Measurements from ENCODE around the gene ARHGAP26. TPM values are rescaled to one million over a fixed set of nuclear protein-coding genes. Genes with fewer than 3 reads are reported as not detected.

ARHGAP26 gene
- total and polyA plus RNA-seq, 9 donors, result 1.9 to 47.1 (median 12.0) TPM

DNA sequence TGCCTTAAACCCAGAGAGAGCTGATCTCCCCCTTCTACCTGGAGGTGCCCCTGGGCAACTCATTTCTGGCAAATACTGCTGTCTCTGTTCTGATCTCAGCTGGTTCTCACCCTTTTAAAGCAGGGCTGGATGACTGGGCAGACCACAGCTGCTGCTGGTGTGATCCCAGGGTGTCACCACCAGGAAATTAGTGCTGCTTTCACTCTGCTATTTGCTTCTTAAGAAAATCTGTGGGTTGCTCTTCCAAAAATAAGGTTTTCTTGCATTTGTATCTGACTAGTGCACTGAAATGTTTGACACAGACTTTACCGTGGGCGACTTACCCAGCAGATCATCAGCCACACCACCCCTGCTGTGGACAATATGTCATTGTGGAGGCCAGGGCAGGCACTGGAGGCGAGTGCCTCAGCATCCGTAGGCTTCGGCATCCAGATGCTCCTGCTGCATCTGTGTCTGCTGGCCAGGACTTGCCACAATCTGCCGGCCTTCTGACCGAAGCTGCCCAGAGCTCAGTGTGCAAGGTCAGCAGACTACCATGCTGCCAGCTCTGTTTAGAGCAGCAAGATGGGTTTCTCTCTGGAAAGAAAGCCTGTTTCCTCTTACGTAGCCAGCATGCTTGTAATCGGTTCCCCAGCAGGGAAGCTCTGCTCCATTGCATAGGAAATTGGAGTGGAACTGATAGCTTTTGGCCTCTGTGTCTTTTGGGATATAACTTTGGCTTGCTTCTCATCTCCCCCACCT, 13.6 kb downstream of the ARHGAP26 start:
- Histone ChIP-seq H3K9me3 (no peaks in the 10 kb centered on the region), H3K36me3 (no peaks in the 10 kb centered on the region), H3K4me1 (ENCODE audit: insufficient read depth) (no peaks in the 10 kb centered on the region), H3K27ac (peak overlapping the region; percentile 13 to 15), H3K27me3 (no peaks in the 10 kb centered on the region), H3K4me3 (no peak overlapping the region)
- intact Hi-C loops (cut with DNase I), result no loop called here
- peak in 4 of 5 donors; percentile 20 to 58 (median 39) for DNase-seq
- TF ChIP-seq CTCF (IDR thresholded peaks at IDR 0.05), result no peak
- no peak for TF ChIP-seq EP300 (IDR thresholded peaks at IDR 0.05)
- WGBS, 3 donors, result 10 to 22% (median 18%) methylated on average over 9 of the region's 9 CpGs

GRCh38 chr5:142784401-142784955, 14.3 kb downstream of the ARHGAP26 start:
- Histone ChIP-seq H3K4me1 (ENCODE audit: insufficient read depth) (no peaks in the 10 kb centered on the region), H3K36me3 (no peaks in the 10 kb centered on the region), H3K27ac (no peak overlapping the region), H3K9me3 (no peaks in the 10 kb centered on the region), H3K4me3 (no peak overlapping the region), H3K27me3 (no peaks in the 10 kb centered on the region)
- DNase-seq, result no peak
- 80 to 90% (median 84%) methylated on average over 7 of the region's 7 CpGs for WGBS, 3 donors
- intact Hi-C loops (cut with DNase I), result no loop called here
- TF ChIP-seq EP300 (IDR thresholded peaks at IDR 0.05) (no peak), POLR2A (IDR thresholded peaks at IDR 0.05) (no peak), CTCF (IDR thresholded peaks at IDR 0.05) (no peak)

- DNase-seq, result no peak
- TF ChIP-seq CTCF (IDR thresholded peaks at IDR 0.05) (no peak), POLR2A (IDR thresholded peaks at IDR 0.05) (no peak), EP300 (IDR thresholded peaks at IDR 0.05) (no peak)
- H3K27ac ChIP-seq, result no peak overlapping the region
These were observed 15.0 kb downstream of the ARHGAP26 start for GRCh38 chr5:142785206-142785605.

DNA sequence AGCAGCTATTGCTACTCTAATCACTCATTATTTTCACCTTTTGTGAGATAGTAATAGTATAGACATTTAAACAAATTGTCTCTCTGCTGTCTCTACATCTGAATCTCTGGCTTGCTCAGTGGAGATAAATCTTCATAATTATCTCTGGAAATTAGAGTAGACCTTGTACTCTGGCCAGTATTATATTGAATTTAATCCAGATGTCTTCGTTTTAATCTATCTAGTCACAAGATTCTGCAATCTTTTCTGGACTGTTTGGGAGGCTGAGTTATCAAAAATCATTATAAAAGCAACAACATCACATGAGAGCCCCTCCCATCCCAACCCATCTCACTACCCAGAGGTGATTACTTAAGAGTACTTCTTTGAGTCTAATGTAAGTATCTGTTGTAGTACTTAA, 19.0 kb downstream of the ARHGAP26 start:
- Histone ChIP-seq H3K36me3 (no peaks in the 10 kb centered on the region), H3K4me1 (ENCODE audit: insufficient read depth) (no peaks in the 10 kb centered on the region), H3K27ac (no peak overlapping the region), H3K9me3 (no peaks in the 10 kb centered on the region), H3K4me3 (no peak overlapping the region), H3K27me3 (no peaks in the 10 kb centered on the region)
- no peak for DNase-seq
- TF ChIP-seq CTCF (IDR thresholded peaks at IDR 0.05) (no peak), EP300 (IDR thresholded peaks at IDR 0.05) (no peak), POLR2A (IDR thresholded peaks at IDR 0.05) (no peak)
- WGBS, 3 donors, result 5 to 19% (median 14%) methylated on average over 1 of the region's 1 CpG
- intact Hi-C loops (cut with DNase I), result no loop called here

More at GRCh38 chr5:142785206-142785605, 15.0 kb downstream of the ARHGAP26 start:
- Histone ChIP-seq H3K4me3 (no peak overlapping the region), H3K9me3 (no peaks in the 10 kb centered on the region), H3K36me3 (no peaks in the 10 kb centered on the region), H3K27me3 (no peaks in the 10 kb centered on the region), H3K4me1 (ENCODE audit: insufficient read depth) (no peaks in the 10 kb centered on the region)
- WGBS, 3 donors, result 89 to 98% (median 96%) methylated on average over 5 of the region's 5 CpGs
- intact Hi-C loops (cut with DNase I), result no loop called here
